Measurements from ENCODE around the gene TPRG1L.

DNA sequence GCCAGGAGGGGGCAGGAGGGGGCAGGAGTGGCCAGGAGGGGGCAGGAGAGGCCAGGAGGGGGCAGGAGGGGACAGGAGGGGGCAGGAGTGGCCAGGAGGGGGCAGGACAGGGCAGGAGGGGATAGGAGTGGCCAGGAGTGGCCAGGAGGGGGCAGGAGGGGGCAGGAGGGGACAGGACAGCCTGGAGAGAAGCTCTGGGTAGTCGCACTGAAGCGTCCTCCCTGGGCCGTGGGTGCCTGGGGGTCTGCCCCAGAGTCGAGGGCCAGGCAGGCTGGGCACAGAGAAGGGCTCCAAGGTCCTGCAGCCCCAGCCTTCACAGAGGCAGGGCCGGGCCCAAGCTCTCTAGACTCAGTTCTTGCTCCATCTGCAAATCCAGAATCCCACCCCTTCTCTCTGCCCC is 36.4 kb upstream of the TPRG1L start:
- TF ChIP-seq, protein P1, sequence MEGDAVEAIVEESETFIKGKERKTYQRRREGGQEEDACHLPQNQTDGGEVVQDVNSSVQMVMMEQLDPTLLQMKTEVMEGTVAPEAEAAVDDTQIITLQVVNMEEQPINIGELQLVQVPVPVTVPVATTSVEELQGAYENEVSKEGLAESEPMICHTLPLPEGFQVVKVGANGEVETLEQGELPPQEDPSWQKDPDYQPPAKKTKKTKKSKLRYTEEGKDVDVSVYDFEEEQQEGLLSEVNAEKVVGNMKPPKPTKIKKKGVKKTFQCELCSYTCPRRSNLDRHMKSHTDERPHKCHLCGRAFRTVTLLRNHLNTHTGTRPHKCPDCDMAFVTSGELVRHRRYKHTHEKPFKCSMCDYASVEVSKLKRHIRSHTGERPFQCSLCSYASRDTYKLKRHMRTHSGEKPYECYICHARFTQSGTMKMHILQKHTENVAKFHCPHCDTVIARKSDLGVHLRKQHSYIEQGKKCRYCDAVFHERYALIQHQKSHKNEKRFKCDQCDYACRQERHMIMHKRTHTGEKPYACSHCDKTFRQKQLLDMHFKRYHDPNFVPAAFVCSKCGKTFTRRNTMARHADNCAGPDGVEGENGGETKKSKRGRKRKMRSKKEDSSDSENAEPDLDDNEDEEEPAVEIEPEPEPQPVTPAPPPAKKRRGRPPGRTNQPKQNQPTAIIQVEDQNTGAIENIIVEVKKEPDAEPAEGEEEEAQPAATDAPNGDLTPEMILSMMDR (IDR thresholded peaks at IDR 0.05; ENCODE audit: insufficient read depth, low read length, poor library complexity, severe bottlenecking): no peak
- no peak for TF ChIP-seq EZH2phosphoT487 (conservative IDR thresholded peaks at IDR 0.05; ENCODE audit: low read length)

All from SU-DHL-6 (cell line).